Spleen (tissue), 11 donors: ENCODE measurements around the gene CD47. TPM values are rescaled to one million over a fixed set of nuclear protein-coding genes. Genes with fewer than 3 reads are reported as not detected.

Experiments
- DNase-seq: peaks from one replicate; pipeline ENCODE4 v3.0.0-alpha.2; 2020
- H3K27ac ChIP-seq, 8 donors: fragments of 200-600 bp; sonication (generic) in 7 of 8; 1 replicate in 4 of 8; 2 replicates in 4 of 8; pipeline versions ENCODE4 v1.5.0 to v1.8.0; 2016 to 2021; ENCODE audit warnings: inconsistent platforms in 4 of 8, mild to moderate bottlenecking in 4 of 8, moderate library complexity in 1 of 8
- H3K27me3 ChIP-seq, 7 donors: fragments of 200-600 bp; sonication (generic) in 6 of 7; replicated peaks in 1 of 7; 1 replicate in 4 of 7; 2 replicates in 3 of 7; pipeline versions ENCODE4 v1.5.0 to v1.8.0; 2016 to 2021; ENCODE audit warnings: inconsistent platforms in 3 of 7, mild to moderate bottlenecking in 1 of 7
- H3K36me3 ChIP-seq, 6 donors: fragments of 200-600 bp; sonication (generic) in 5 of 6; 1 replicate in 4 of 6; 2 replicates in 2 of 6; pipeline versions ENCODE4 v1.5.0 to v1.8.0; 2016 to 2021; ENCODE audit warnings: inconsistent platforms in 2 of 6
- H3K4me1 ChIP-seq, 6 donors: fragments of 200-600 bp; sonication (generic) in 5 of 6; 1 replicate in 3 of 6; 2 replicates in 3 of 6; pipeline versions ENCODE4 v1.5.0 to v1.8.0; 2016 to 2021; ENCODE audit warnings: inconsistent platforms in 3 of 6
- H3K4me3 ChIP-seq, 8 donors: fragments of 200-600 bp; sonication (generic) in 7 of 8; 1 replicate in 4 of 8; 2 replicates in 4 of 8; pipeline versions ENCODE4 v1.5.0 to v1.8.0; 2016 to 2021; ENCODE audit warnings: inconsistent platforms in 4 of 8, mild to moderate bottlenecking in 4 of 8, moderate library complexity in 2 of 8
- H3K9me3 ChIP-seq, 8 donors: fragments of 200-600 bp; sonication (generic) in 7 of 8; 1 replicate in 4 of 8; 2 replicates in 4 of 8; pipeline versions ENCODE4 v1.5.0 to v1.8.0; 2016 to 2021; ENCODE audit warnings: inconsistent platforms in 4 of 8
- CTCF ChIP-seq, 11 experiments: fragments of 200-600 bp in 7 of 11; fragments of 450-650 bp in 4 of 11; sonication (generic) in 4 of 11; IDR thresholded peaks in 8 of 11; conservative IDR thresholded peaks in 3 of 11; 1 replicate in 7 of 11; 2 replicates in 4 of 11; pipeline versions ENCODE4 v1.4.0 to v1.8.0; 2016 to 2021; ENCODE audit warnings: antibody characterized with exemption in 11 of 11, inconsistent platforms in 4 of 11, mild to moderate bottlenecking in 1 of 11
- POLR2A ChIP-seq, 3 donors: fragments of 450-650 bp; IDR thresholded peaks; one replicate each; pipeline ENCODE4 v1.5.1; 2017; ENCODE audit warnings: antibody characterized with exemption in 3 of 3, mild to moderate bottlenecking in 1 of 3
- POLR2AphosphoS5 ChIP-seq, 3 donors: sonication (generic); formaldehyde crosslinking; IDR thresholded peaks; one replicate each; pipeline ENCODE4 v1.5.1; 2017; ENCODE audit warnings: antibody characterized with exemption in 3 of 3
- WGBS, 5 donors: extraction: QIAGEN DNeasy Blood & Tissue Kit in 3 of 5; methylation state at CpG; one replicate each; pipeline versions ENCODE4 v1.1.5 to v1.1.7; 2013 to 2018; 5-methylcytosine and 5-hydroxymethylcytosine counted together
- intact Hi-C: fragments of 100-400 bp; cut with DNase I; formaldehyde crosslinking; loops from one replicate; pipeline ENCODE4 v1.15.0; 2023; ENCODE audit warnings: low total_unique reads
- polyA plus RNA-seq, 3 donors: library from polyadenylated mRNA; stranded (reverse); fragments of 200-250 nt; gene quantifications; one replicate each; pipeline ENCODE4 v1.2.1, GENCODE V29; 2013
- total RNA-seq, 7 donors: library from RNA; depleted of rRNA in 3 of 7; stranded (reverse); fragments of >200 nt in 3 of 7; fragmentation: NEBNext Ultra II Directional in 4 of 7; extraction: Animal tissue kit (Norgen Biotek cat#: 25700) in 4 of 7; gene quantifications; one replicate each; pipeline versions ENCODE4 v1.1.0 to v1.2.1, GENCODE V29; 2016 to 2021
- donor health status: healthy with polysubstance abuse.
- donor health status: DM: no; HTN: no; CAD: no; lungs with moderate emphysema.
- donor health status: DM: no; HTN: no; CAD: no.
- donor health status: Bipolar disorder and iron deficiency.
- donor health status: healthy.
- donor health status: DM: no; HTN: no; CAD: no.
- donor health status: DM: yes; HTN: yes; CAD: no.

CD47 gene
- total and polyA plus RNA-seq, 10 donors = 48.2 to 156 (median 125) TPM

GRCh38 chr3:108134555-108134880 is 43.7 kb upstream of the CD47 start:
- DNase-seq = no peak
- no peaks in the 10 kb centered on the region for H3K9me3 ChIP-seq
- no peaks in the 10 kb centered on the region for H3K36me3 ChIP-seq
- WGBS, 5 donors = 14 to 35% (median 21%) methylated on average over 1 of the region's 1 CpG
- TF ChIP-seq CTCF (IDR thresholded peaks at IDR 0.05 in 8 of 11, conservative IDR thresholded peaks at IDR 0.05 in 3 of 11) = no peak
- no peak for TF ChIP-seq POLR2AphosphoS5 (IDR thresholded peaks at IDR 0.05)
- TF ChIP-seq POLR2A (IDR thresholded peaks at IDR 0.05) = no peak
- H3K27me3 ChIP-seq = no peaks in the 10 kb centered on the region
- peak overlapping the region in 1 of 8 donors; percentile 10 for H3K4me3 ChIP-seq
- intact Hi-C loops = no loop called here
- peak overlapping the region in 6 of 8 donors; percentile 14 to 96 (median 80) for H3K27ac ChIP-seq
- peaks cover 15 to 84% (median 45%) of the 10 kb centered on the region in 6 donors for H3K4me1 ChIP-seq

- Histone ChIP-seq H3K9me3 (no peaks in the 10 kb centered on the region), H3K27ac (peak overlapping the region; percentile 16 to 96 (median 62)), H3K27me3 (no peaks in the 10 kb centered on the region), H3K4me1 (peaks cover 15 to 89% (median 47%) of the 10 kb centered on the region in 6 donors), H3K36me3 (no peaks in the 10 kb centered on the region), H3K4me3 (peak overlapping the region in 2 of 8 donors; percentile 5 to 10)
- no peak for DNase-seq
- 46 to 58% (median 50%) methylated on average over 5 of the region's 5 CpGs for WGBS, 5 donors
- TF ChIP-seq POLR2A (IDR thresholded peaks at IDR 0.05) (no peak), CTCF (IDR thresholded peaks at IDR 0.05 in 8 of 11, conservative IDR thresholded peaks at IDR 0.05 in 3 of 11) (no peak), POLR2AphosphoS5 (IDR thresholded peaks at IDR 0.05) (no peak)
- intact Hi-C loops = no loop called here
Measured at GRCh38 chr3:108133858-108134554, 43.2 kb upstream of the CD47 start.

GRCh38 chr3:108133048-108133369 is 42.2 kb upstream of the CD47 start:
- intact Hi-C loops = no loop called here
- TF ChIP-seq CTCF (IDR thresholded peaks at IDR 0.05 in 8 of 11, conservative IDR thresholded peaks at IDR 0.05 in 3 of 11) = no peak
- no peak for TF ChIP-seq POLR2A (IDR thresholded peaks at IDR 0.05)
- TF ChIP-seq POLR2AphosphoS5 (IDR thresholded peaks at IDR 0.05) = no peak
- Histone ChIP-seq H3K27ac (peak overlapping the region in 7 of 8 donors; percentile 30 to 96 (median 69)), H3K4me1 (peaks cover 22 to 97% (median 56%) of the 10 kb centered on the region in 6 donors), H3K4me3 (peak overlapping the region in 1 of 8 donors; percentile 42), H3K36me3 (no peaks in the 10 kb centered on the region), H3K27me3 (no peaks in the 10 kb centered on the region), H3K9me3 (no peaks in the 10 kb centered on the region)
- DNase-seq = no peak

- WGBS, 5 donors = 65 to 73% (median 66%) methylated on average over 9 of the region's 9 CpGs
- intact Hi-C loops = no loop called here
- DNase-seq = no peak
- Histone ChIP-seq H3K27me3 (no peaks in the 10 kb centered on the region), H3K27ac (peak overlapping the region in 6 of 8 donors; percentile 25 to 96 (median 80)), H3K4me1 (peaks cover 23 to 98% (median 70%) of the 10 kb centered on the region in 6 donors), H3K9me3 (no peaks in the 10 kb centered on the region), H3K36me3 (no peaks in the 10 kb centered on the region), H3K4me3 (peak overlapping the region in 1 of 8 donors; percentile 42)
- TF ChIP-seq CTCF (IDR thresholded peaks at IDR 0.05 in 8 of 11, conservative IDR thresholded peaks at IDR 0.05 in 3 of 11) (no peak), POLR2A (IDR thresholded peaks at IDR 0.05) (no peak), POLR2AphosphoS5 (IDR thresholded peaks at IDR 0.05) (no peak)
Measured at GRCh38 chr3:108131475-108132134, 40.8 kb upstream of the CD47 start.
